Gastrocnemius medialis (tissue), 4 donors: Measurements from ENCODE around the gene TRAPPC11. TPM values are rescaled to one million over a fixed set of nuclear protein-coding genes. Genes with fewer than 3 reads are reported as not detected.

Experiments
- ATAC-seq, 2 donors: fragments of 150-250 bp; one replicate each; pipeline ENCODE4 v1.9.1; 2016
- DNase-seq, 2 donors: peaks; one replicate each; pipeline ENCODE4 v3.0.0-alpha.2; 2019
- H3K27ac ChIP-seq, 4 donors: fragments of 200-600 bp; sonication (generic); 1 replicate in 1 of 4; 2 replicates in 3 of 4; pipeline ENCODE4 v1.5.1; 2016 to 2018; ENCODE audit warnings: mild to moderate bottlenecking in 2 of 4, moderate library complexity in 1 of 4
- H3K27me3 ChIP-seq, 3 donors: fragments of 200-600 bp; sonication (generic) in 2 of 3; 1 replicate in 1 of 3; 2 replicates in 2 of 3; pipeline versions ENCODE4 v1.5.1 to v1.6.0; 2016 to 2019; ENCODE audit warnings: mild to moderate bottlenecking in 1 of 3, moderate library complexity in 1 of 3
- H3K36me3 ChIP-seq, 2 donors: fragments of 200-600 bp; sonication (generic) in 1 of 2; one replicate each; pipeline ENCODE4 v1.5.1; 2017 to 2018
- H3K4me1 ChIP-seq, 2 donors: fragments of 200-600 bp; sonication (generic) in 1 of 2; one replicate each; pipeline ENCODE4 v1.5.1; 2016 to 2017; ENCODE audit warnings: mild to moderate bottlenecking in 2 of 2
- H3K4me3 ChIP-seq, 4 donors: fragments of 200-600 bp; sonication (generic) in 3 of 4; 1 replicate in 1 of 4; 2 replicates in 3 of 4; pipeline ENCODE4 v1.5.1; 2016 to 2019; ENCODE audit warnings: mild to moderate bottlenecking in 2 of 4
- H3K9me3 ChIP-seq, 3 donors: fragments of 200-600 bp; sonication (generic) in 2 of 3; 1 replicate in 1 of 3; 2 replicates in 2 of 3; pipeline ENCODE4 v1.5.1; 2016 to 2019
- POLR2A ChIP-seq, 2 donors: fragments of 450-650 bp; IDR thresholded peaks; one replicate each; pipeline ENCODE4 v1.6.1; 2017; ENCODE audit warnings: antibody characterized with exemption in 2 of 2, mild to moderate bottlenecking in 2 of 2, moderate library complexity in 2 of 2
- in situ Hi-C, 4 donors: fragments of 200-750 bp; cut with MboI; loops; one replicate each; pipeline versions ENCODE4 v1.15.0 to v1.8.0; 2017; ENCODE audit warnings: low sequenced_read_pairs in 4 of 4
- intact Hi-C: fragments of 100-400 bp; cut with DNase I; formaldehyde crosslinking; loops from one replicate; pipeline ENCODE4 v1.15.1; 2023; ENCODE audit warnings: low total_unique reads
- total RNA-seq, 4 donors: library from RNA; depleted of rRNA; stranded (reverse); fragments of >200 nt; gene quantifications; one replicate each; pipeline versions ENCODE4 v1.1.0 to v1.2.3, GENCODE V29; 2016
- TF ChIP-seq, protein P1 (sequence below), 5 experiments: fragments of 450-650 bp in 3 of 5; fragments of 200-600 bp in 2 of 5; sonication (generic) in 2 of 5; IDR thresholded peaks in 4 of 5; conservative IDR thresholded peaks in 1 of 5; 1 replicate in 4 of 5; 2 replicates in 1 of 5; pipeline ENCODE4 v1.5.1; 2016 to 2019; ENCODE audit warnings: antibody characterized with exemption in 5 of 5, mild to moderate bottlenecking in 3 of 5, moderate library complexity in 3 of 5

The TRAPPC11 gene
- total RNA-seq, 4 donors from 2014 or later: 19.3 to 31.7 (median 20.8) TPM

DNA sequence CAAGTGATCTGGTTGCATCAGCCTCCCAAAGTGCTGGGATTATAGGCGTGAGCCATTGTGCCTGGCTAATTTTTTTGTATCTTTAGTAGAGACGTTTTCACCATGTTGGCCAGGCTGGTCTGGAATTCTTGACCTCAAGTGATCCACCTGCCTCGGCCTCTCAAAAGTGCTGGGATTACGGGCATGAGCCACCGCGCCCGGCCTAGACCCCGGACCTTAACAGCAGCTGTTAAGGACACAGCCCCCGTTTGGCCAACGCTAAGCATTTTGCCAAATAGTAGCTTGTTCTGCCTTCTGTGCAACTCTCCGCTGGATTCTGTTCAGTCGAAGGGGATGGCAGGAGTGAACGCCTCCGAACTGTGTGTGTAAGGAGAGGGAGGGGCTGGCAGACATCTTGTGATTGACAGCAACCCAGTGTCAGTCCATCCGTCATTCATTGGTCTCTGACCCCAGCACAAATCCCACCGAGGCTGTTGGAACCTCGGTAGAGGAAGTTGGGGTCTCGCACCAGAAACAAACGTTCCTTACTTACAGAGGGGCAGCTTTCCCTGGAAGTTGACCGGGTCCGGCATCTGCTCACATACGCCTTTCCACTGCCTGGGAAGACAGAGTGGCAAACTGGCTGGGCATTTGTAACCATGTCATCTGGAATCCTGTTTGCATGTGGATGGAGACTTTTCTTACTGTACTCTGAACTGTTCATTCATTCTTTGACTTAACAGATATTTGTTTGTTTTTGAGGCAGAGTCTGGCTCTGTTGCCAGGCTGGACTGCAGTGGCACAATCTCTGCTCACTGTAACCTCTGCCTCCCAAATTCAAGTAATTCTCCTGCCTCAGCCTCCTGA lies 69.4 kb downstream of the TRAPPC11 start:
- intact Hi-C loops (loop anchor here (5.0 kb wide), 1 partner anchor 69 kb away; no protein-coding TSS in a partner anchor), in situ Hi-C loops (no loop called here)
- no peaks in the 10 kb centered on the region for H3K36me3 ChIP-seq
- H3K27me3 ChIP-seq: peaks cover 0 to 5% (median 0%) of the 10 kb centered on the region in 3 donors
- ATAC-seq: no peak
- H3K4me3 ChIP-seq: no peak overlapping the region
- no peaks in the 10 kb centered on the region for H3K9me3 ChIP-seq
- no peaks in the 10 kb centered on the region for H3K4me1 ChIP-seq
- TF ChIP-seq, protein P1, sequence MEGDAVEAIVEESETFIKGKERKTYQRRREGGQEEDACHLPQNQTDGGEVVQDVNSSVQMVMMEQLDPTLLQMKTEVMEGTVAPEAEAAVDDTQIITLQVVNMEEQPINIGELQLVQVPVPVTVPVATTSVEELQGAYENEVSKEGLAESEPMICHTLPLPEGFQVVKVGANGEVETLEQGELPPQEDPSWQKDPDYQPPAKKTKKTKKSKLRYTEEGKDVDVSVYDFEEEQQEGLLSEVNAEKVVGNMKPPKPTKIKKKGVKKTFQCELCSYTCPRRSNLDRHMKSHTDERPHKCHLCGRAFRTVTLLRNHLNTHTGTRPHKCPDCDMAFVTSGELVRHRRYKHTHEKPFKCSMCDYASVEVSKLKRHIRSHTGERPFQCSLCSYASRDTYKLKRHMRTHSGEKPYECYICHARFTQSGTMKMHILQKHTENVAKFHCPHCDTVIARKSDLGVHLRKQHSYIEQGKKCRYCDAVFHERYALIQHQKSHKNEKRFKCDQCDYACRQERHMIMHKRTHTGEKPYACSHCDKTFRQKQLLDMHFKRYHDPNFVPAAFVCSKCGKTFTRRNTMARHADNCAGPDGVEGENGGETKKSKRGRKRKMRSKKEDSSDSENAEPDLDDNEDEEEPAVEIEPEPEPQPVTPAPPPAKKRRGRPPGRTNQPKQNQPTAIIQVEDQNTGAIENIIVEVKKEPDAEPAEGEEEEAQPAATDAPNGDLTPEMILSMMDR (IDR thresholded peaks at IDR 0.05 in 4 of 5, conservative IDR thresholded peaks at IDR 0.05 in 1 of 5): no peak
- no peak for TF ChIP-seq POLR2A (IDR thresholded peaks at IDR 0.05)
- DNase-seq: no peak
- no peak overlapping the region for H3K27ac ChIP-seq

DNA sequence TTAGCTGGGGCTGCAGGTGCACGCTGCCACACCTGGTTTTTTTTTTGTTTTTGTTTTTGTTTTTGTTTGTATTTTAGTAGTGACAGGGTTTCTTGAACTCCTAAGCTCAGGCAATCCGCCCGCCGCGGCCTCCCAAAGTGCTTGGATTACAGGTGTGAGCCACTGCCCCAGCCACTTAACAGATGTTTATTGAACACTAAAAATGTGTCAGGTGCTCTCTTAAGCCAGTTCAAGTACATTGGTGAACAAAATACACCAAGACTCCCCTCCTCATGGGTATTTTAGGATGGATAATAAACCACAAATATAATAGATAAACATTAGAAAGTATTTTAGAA lies 69.9 kb downstream of the TRAPPC11 start:
- in situ Hi-C loops (no loop called here), intact Hi-C loops (loop anchor here (5.0 kb wide), 1 partner anchor 68 kb away; no protein-coding TSS in a partner anchor)
- ATAC-seq: no peak
- TF ChIP-seq POLR2A (IDR thresholded peaks at IDR 0.05): no peak
- TF ChIP-seq, protein P1 (IDR thresholded peaks at IDR 0.05 in 4 of 5, conservative IDR thresholded peaks at IDR 0.05 in 1 of 5): no peak
- Histone ChIP-seq H3K4me3 (no peak overlapping the region), H3K27ac (no peak overlapping the region), H3K36me3 (no peaks in the 10 kb centered on the region), H3K9me3 (no peaks in the 10 kb centered on the region), H3K27me3 (peaks cover 0 to under 1% (median 0%) of the 10 kb centered on the region in 3 donors), H3K4me1 (no peaks in the 10 kb centered on the region)
- no peak for DNase-seq

DNA sequence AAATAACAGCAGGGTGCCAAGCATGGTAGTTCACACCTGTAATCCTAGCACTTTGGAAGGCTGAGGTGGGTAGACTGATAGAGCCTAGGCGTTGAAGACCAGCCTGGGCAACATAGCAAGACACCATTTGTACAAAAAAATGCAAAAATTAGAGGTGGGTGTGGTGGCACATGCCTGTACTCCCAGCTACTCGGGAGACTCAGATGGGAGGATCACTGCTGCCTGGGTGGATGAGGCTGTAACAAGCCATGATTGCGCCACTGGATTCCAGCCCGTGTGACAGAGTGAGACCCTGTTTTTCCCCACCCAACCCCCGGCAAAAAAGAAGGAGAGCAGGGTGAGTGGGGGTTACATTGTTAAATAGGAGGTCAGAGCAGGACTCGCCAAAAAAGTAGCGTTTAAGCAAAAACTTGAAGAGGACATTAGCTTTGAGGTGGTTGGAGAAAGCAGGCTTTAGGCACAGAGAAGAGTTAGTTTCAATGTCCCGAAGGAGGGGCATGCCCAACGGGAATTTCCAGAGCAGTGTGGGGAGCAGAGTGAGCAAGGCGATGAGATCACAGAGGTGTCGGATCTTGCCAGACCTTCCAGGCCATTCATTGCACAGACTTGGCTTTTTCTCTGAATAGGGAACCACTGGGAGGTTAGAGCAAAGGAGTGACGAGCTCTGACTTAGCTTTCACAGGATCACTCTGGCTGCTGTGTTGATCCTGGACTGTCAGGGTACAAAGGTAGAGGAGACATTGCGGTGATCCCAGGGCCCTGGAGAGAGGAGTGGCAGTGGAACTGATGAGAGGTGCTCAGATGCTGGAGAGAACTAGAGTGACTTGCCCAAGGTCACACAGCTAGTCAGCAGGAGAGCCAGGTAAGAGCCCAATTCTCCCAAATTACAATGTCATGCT lies 70.6 kb downstream of the TRAPPC11 start:
- TF ChIP-seq, protein P1 (IDR thresholded peaks at IDR 0.05 in 4 of 5, conservative IDR thresholded peaks at IDR 0.05 in 1 of 5): no peak
- TF ChIP-seq POLR2A (IDR thresholded peaks at IDR 0.05): no peak
- ATAC-seq: no peak
- intact Hi-C loops: loop anchor here (5.0 kb wide), 1 partner anchor 68 kb away; no protein-coding TSS in a partner anchor
- no peaks in the 10 kb centered on the region for H3K27me3 ChIP-seq
- no peaks in the 10 kb centered on the region for H3K4me1 ChIP-seq
- DNase-seq: no peak
- in situ Hi-C loops: no loop called here
- H3K9me3 ChIP-seq: no peaks in the 10 kb centered on the region
- no peaks in the 10 kb centered on the region for H3K36me3 ChIP-seq
- no peak overlapping the region for H3K4me3 ChIP-seq
- H3K27ac ChIP-seq: no peak overlapping the region

DNA sequence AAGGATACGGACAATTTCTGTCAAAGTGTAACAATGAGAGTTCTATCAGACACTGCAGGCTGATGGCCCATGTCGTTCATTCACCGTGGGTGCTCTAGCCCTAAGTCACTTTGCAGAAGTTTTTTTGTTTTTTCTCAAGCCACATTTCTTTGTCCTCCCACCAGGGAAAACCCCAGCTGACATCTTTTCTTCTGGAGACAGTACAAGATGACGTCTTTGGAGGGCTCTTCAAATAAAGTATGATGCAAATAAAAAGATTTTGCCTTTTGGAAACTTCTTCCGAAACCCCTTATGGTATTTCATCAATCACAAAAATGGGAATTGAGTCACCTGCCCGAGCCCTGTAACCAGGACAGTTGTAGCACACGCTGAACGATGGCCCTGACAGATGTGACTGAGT lies 73.2 kb downstream of the TRAPPC11 start:
- in situ Hi-C loops (no loop called here), intact Hi-C loops (no loop called here)
- TF ChIP-seq, protein P1 (IDR thresholded peaks at IDR 0.05 in 4 of 5, conservative IDR thresholded peaks at IDR 0.05 in 1 of 5): no peak
- no peak for TF ChIP-seq POLR2A (IDR thresholded peaks at IDR 0.05)
- no peak for DNase-seq
- Histone ChIP-seq H3K4me3 (no peak overlapping the region), H3K27ac (no peak overlapping the region), H3K9me3 (no peaks in the 10 kb centered on the region), H3K4me1 (no peaks in the 10 kb centered on the region), H3K27me3 (no peaks in the 10 kb centered on the region), H3K36me3 (no peaks in the 10 kb centered on the region)
- ATAC-seq: no peak
